Thyroid gland (tissue), 4 donors: ENCODE data around the gene GNG12.

Experiments used
- POLR2A ChIP-seq, 2 donors: fragments of 450-650 bp; IDR thresholded peaks; one replicate each; pipeline ENCODE4 v1.6.1; 2017; ENCODE audit warnings: antibody characterized with exemption in 2 of 2, mild to moderate bottlenecking in 2 of 2, moderate library complexity in 1 of 2
- TF ChIP-seq, protein P1 (sequence below), 6 experiments: fragments of 200-600 bp in 3 of 6; fragments of 450-650 bp in 3 of 6; sonication (generic) in 3 of 6; IDR thresholded peaks; one replicate each; pipeline ENCODE4 v1.5.1; 2016 to 2019; ENCODE audit warnings: antibody characterized with exemption in 6 of 6, mild to moderate bottlenecking in 2 of 6, inconsistent platforms in 1 of 6, moderate library complexity in 1 of 6

DNA sequence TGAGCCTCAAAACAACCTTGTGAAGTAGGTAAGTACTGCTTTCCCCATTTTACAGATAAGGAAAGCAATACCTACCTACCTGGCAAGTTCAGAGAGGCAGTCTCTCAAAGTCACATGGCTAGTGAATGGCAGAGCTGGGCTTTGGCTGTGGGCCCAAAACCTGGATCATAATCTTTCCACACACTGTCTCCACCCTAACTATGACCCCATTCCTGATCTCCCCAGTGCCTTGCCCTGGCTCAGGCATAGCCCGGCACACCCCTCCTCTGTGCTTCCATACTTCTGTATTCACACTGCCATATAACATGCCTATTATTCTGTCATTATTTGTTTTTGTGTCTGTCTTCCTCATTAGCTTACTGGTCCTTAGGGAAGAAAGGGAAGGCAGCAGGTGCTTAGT, 15.9 kb downstream of the GNG12 start:
- TF ChIP-seq, protein P1, sequence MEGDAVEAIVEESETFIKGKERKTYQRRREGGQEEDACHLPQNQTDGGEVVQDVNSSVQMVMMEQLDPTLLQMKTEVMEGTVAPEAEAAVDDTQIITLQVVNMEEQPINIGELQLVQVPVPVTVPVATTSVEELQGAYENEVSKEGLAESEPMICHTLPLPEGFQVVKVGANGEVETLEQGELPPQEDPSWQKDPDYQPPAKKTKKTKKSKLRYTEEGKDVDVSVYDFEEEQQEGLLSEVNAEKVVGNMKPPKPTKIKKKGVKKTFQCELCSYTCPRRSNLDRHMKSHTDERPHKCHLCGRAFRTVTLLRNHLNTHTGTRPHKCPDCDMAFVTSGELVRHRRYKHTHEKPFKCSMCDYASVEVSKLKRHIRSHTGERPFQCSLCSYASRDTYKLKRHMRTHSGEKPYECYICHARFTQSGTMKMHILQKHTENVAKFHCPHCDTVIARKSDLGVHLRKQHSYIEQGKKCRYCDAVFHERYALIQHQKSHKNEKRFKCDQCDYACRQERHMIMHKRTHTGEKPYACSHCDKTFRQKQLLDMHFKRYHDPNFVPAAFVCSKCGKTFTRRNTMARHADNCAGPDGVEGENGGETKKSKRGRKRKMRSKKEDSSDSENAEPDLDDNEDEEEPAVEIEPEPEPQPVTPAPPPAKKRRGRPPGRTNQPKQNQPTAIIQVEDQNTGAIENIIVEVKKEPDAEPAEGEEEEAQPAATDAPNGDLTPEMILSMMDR (IDR thresholded peaks at IDR 0.05) = no peak
- TF ChIP-seq POLR2A (IDR thresholded peaks at IDR 0.05) = no peak
